Measurements from ENCODE around the gene AK1. TPM values are rescaled to one million over a fixed set of nuclear protein-coding genes. Genes with fewer than 3 reads are reported as not detected.
A peak's percentile ranks its signal among the peaks of the same experiment; 100 is the strongest.
"Not testable (repeated sequence)": the region's sequence is repeated elsewhere in the genome, so short reads cannot be mapped to it uniquely, and the experiment has no call there.

The AK1 gene
- total and polyA plus RNA-seq, 7 donors = 310 to 854 (median 778) TPM

- Histone ChIP-seq H3K9me3 (no peaks in the 10 kb centered on the region), H3K36me3 (ENCODE audit: insufficient read depth in 1 of 2, low read depth in 1 of 2) (peaks cover 0 to 50% of the 10 kb centered on the region in 2 donors), H3K27me3 (ENCODE audit: insufficient read depth in 3 of 3, low read length in 2 of 3) (no peaks in the 10 kb centered on the region), H3K4me3 (peak overlapping the region; percentile 78), H3K27ac (peak overlapping the region; percentile 85), H3K4me1 (peaks cover 40% of the 10 kb centered on the region)
- intact Hi-C loops (cut with DNase I) = loop anchor here (5.0 kb wide), 5 partner anchors 44 to 281 kb away; partner anchors contain the start of genes TOR2A (in 2 of the 2), CDK9 (in 1 of the 2), FPGS (in 1 of the 2) and ST6GALNAC4 (in 1 of the 2)
- no peak for DNase-seq
- no peak for ATAC-seq
- WGBS, 3 donors = 50 to 63% (median 56%) methylated on average over 18 to 19 of the region's 19 CpGs
- TF ChIP-seq, protein P1, sequence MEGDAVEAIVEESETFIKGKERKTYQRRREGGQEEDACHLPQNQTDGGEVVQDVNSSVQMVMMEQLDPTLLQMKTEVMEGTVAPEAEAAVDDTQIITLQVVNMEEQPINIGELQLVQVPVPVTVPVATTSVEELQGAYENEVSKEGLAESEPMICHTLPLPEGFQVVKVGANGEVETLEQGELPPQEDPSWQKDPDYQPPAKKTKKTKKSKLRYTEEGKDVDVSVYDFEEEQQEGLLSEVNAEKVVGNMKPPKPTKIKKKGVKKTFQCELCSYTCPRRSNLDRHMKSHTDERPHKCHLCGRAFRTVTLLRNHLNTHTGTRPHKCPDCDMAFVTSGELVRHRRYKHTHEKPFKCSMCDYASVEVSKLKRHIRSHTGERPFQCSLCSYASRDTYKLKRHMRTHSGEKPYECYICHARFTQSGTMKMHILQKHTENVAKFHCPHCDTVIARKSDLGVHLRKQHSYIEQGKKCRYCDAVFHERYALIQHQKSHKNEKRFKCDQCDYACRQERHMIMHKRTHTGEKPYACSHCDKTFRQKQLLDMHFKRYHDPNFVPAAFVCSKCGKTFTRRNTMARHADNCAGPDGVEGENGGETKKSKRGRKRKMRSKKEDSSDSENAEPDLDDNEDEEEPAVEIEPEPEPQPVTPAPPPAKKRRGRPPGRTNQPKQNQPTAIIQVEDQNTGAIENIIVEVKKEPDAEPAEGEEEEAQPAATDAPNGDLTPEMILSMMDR (IDR thresholded peaks at IDR 0.05) = no peak
Measured at GRCh38 chr9:127873223-127873691, 4.2 kb downstream of the AK1 start.

DNA sequence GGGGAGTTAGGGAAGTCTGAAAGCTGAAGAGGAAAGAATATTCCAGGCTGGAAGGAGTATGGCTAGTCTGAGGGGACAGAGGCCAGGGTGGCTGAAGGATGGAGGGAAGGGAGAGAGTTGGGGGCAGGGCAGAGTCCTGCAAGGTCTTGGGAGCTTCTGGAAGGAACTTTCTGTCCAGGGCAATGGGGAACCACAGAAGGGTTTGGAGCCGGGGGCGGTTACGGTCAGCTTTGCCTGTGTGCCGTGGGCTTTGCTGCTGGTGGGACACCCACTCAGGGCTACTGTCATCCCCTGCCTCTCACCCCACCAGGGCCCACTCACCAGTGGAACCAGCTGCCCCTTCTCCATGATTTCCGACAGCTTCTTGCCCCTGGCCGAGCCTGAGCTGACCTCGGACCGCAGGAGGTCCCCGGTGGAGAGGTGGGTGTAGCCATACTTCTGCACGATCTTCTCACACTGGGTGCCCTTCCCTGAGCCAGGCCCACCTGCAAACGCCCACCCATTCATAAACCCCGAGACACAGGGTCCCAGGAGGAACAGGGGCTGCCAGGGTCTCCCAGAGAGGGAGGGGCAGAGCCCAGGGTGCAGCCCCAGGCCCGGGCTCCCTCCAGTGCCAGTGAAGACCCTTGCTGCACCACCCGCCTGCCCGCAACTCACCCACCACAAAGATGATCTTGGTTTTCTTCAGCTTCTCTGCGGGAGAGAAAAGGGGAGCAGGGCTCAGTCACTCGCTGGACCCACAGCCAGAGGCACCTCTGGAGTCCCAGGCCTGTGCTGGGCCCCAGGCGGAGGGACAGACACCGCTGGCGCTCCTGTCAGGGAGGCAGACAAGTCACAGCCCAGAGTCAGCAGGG lies 4.9 kb downstream of the AK1 start:
- DNase-seq = no peak
- intact Hi-C loops (cut with DNase I) = loop anchor here (5.0 kb wide), 5 partner anchors 45 to 280 kb away; partner anchors contain the start of genes TOR2A (in 2 of the 2), CDK9 (in 1 of the 2), FPGS (in 1 of the 2) and ST6GALNAC4 (in 1 of the 2)
- H3K36me3 ChIP-seq (ENCODE audit: insufficient read depth in 1 of 2, low read depth in 1 of 2) = peaks cover 0 to 56% of the 10 kb centered on the region in 2 donors

DNA sequence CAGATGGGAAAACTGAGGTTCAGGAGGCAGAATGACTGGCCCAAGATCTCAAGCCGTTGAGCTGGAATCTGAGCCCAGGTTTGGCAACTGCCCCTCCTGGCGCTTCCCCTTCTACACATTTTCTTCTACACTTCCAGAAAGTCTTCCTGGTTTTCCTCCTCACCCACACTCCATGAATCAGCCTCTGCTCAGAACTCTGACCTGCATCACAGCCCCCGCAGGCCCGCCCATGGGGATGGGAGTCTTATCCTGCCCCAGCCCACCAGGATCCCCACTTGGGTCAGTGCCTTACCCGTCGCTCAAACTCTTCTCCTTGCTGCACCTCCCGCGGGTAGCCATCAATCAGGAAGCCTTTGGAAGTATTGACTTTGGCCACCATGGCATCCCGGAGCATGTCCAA lies 5.9 kb downstream of the AK1 start:
- ATAC-seq (no peak), DNase-seq (no peak)
- Histone ChIP-seq H3K27ac (no peak overlapping the region), H3K4me3 (no peak overlapping the region), H3K4me1 (peaks cover 38% of the 10 kb centered on the region), H3K27me3 (ENCODE audit: insufficient read depth in 3 of 3, low read length in 2 of 3) (no peaks in the 10 kb centered on the region), H3K36me3 (ENCODE audit: insufficient read depth in 1 of 2, low read depth in 1 of 2) (peaks cover 0 to 65% of the 10 kb centered on the region in 2 donors), H3K9me3 (no peaks in the 10 kb centered on the region)
- TF ChIP-seq, protein P1 (IDR thresholded peaks at IDR 0.05) = no peak
- intact Hi-C loops (cut with DNase I) = loop anchor here (5.0 kb wide), 5 partner anchors 46 to 279 kb away; partner anchors contain the start of genes TOR2A (in 2 of the 2), CDK9 (in 1 of the 2), FPGS (in 1 of the 2) and ST6GALNAC4 (in 1 of the 2)
- 76 to 86% (median 78%) methylated on average over 9 of the region's 9 CpGs for WGBS, 3 donors

More for the DNA sequence above, 4.9 kb downstream of the AK1 start:
- TF ChIP-seq, protein P1 (IDR thresholded peaks at IDR 0.05) = no peak
- WGBS, 3 donors = 83 to 91% (median 89%) methylated on average over 20 of the region's 20 CpGs
- Histone ChIP-seq H3K4me3 (no peak overlapping the region), H3K9me3 (no peaks in the 10 kb centered on the region), H3K27ac (peak overlapping the region; percentile 85), H3K4me1 (peaks cover 38% of the 10 kb centered on the region), H3K27me3 (ENCODE audit: insufficient read depth in 3 of 3, low read length in 2 of 3) (no peaks in the 10 kb centered on the region)
- no peak for ATAC-seq

DNA sequence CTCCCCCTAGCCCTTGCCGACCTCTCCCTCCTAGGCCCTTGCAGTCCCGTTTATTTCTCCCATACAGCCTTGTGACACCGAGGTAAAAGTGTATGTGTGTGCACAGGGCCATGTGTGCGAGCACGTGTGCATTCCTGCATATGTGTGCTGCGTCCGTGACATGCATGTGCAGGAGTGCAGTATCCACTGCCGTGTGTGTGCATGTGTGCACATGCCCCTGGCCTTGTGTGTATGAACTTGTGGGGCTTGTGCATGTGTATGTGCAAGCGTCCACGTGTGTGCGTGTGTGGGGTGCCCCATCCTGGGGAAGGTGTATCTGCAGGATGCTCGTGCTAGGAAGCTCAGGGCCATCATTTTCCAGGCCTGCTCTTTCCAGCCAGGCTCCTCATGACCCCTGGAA lies 6.6 kb downstream of the AK1 start:
- ATAC-seq = no peak
- Histone ChIP-seq H3K27ac (no peak overlapping the region), H3K4me1 (peaks cover 35% of the 10 kb centered on the region), H3K36me3 (ENCODE audit: insufficient read depth in 1 of 2, low read depth in 1 of 2) (peaks cover 0 to 70% of the 10 kb centered on the region in 2 donors), H3K4me3 (no peak overlapping the region), H3K27me3 (ENCODE audit: insufficient read depth in 3 of 3, low read length in 2 of 3) (no peaks in the 10 kb centered on the region), H3K9me3 (no peaks in the 10 kb centered on the region)
- TF ChIP-seq, protein P1 (IDR thresholded peaks at IDR 0.05) = no peak
- no peak for DNase-seq
- WGBS, 3 donors = 74 to 88% (median 82%) methylated on average over 12 of the region's 12 CpGs
- intact Hi-C loops (cut with DNase I) = loop anchor here (5.0 kb wide), 5 partner anchors 46 to 279 kb away; partner anchors contain the start of genes TOR2A (in 2 of the 2), CDK9 (in 1 of the 2), FPGS (in 1 of the 2) and ST6GALNAC4 (in 1 of the 2)

- not testable (repeated sequence) for H3K9me3 ChIP-seq; DNase-seq; ATAC-seq; H3K27me3 ChIP-seq (ENCODE audit: insufficient read depth in 3 of 3, low read length in 2 of 3); H3K27ac ChIP-seq; H3K4me3 ChIP-seq
- intact Hi-C loops (cut with DNase I) = loop anchor here (5.0 kb wide), 5 partner anchors 47 to 278 kb away; partner anchors contain the start of genes TOR2A (in 2 of the 2), CDK9 (in 1 of the 2), FPGS (in 1 of the 2) and ST6GALNAC4 (in 1 of the 2)
- Histone ChIP-seq H3K4me1 (peaks cover 35% of the 10 kb centered on the region), H3K36me3 (ENCODE audit: insufficient read depth in 1 of 2, low read depth in 1 of 2) (peaks cover 0 to 70% of the 10 kb centered on the region in 2 donors)
- WGBS, 3 donors = 46 to 70% (median 59%) methylated on average over 8 to 9 of the region's 9 CpGs
Measured at GRCh38 chr9:127870153-127870491, 7.4 kb downstream of the AK1 start.

Data from psoas muscle (tissue), 8 donors.